ENCODE results near the gene CYSTM1. TPM values are rescaled to one million over a fixed set of nuclear protein-coding genes. Genes with fewer than 3 reads are reported as not detected.
"Not testable (repeated sequence)": the region's sequence is repeated elsewhere in the genome, so short reads cannot be mapped to it uniquely, and the experiment has no call there.

CYSTM1 gene
- polyA plus RNA-seq, 6 donors from 2014 or later = 5.4 to 20.6 (median 12.6) TPM

GRCh38 chr5:140153905-140154304 is 21.1 kb upstream of the CYSTM1 start:
- Mint-ChIP-seq H3K4me3 (no peak overlapping the region), H3K9me3 (no peaks in the 10 kb centered on the region), H3K27me3 (no peaks in the 10 kb centered on the region), H3K27ac (no peak overlapping the region), H3K4me1 (peaks cover 7 to 16% (median 15%) of the 10 kb centered on the region in 3 donors), H3K36me3 (no peaks in the 10 kb centered on the region)
- ATAC-seq (ENCODE audit: low read depth in 2 of 2) = no peak
- DNase-seq = no peak

- H3K27me3 Mint-ChIP-seq; DNase-seq; H3K36me3 Mint-ChIP-seq; H3K4me3 Mint-ChIP-seq; H3K9me3 Mint-ChIP-seq; ATAC-seq (ENCODE audit: low read depth in 2 of 2): not testable (repeated sequence)
- peak overlapping the region in 1 of 6 donors; percentile 24 for H3K27ac Mint-ChIP-seq
- peaks cover 7 to 16% (median 15%) of the 10 kb centered on the region in 3 donors for H3K4me1 Mint-ChIP-seq
These were observed 20.1 kb upstream of the CYSTM1 start for GRCh38 chr5:140154710-140155381.

- H3K4me1 Mint-ChIP-seq = peaks cover 7 to 12% (median 10%) of the 10 kb centered on the region in 3 donors
- H3K27ac Mint-ChIP-seq = no peak overlapping the region
- no peaks in the 10 kb centered on the region for H3K36me3 Mint-ChIP-seq
- DNase-seq (peak; percentile 81), ATAC-seq (ENCODE audit: low read depth in 2 of 2) (peak; percentile 100)
- peaks cover 0 to 3% (median 0%) of the 10 kb centered on the region in 3 donors for H3K27me3 Mint-ChIP-seq
- H3K4me3 Mint-ChIP-seq = peak overlapping the region in 7 of 8 donors; percentile 12 to 80 (median 37)
- no peaks in the 10 kb centered on the region for H3K9me3 Mint-ChIP-seq
These were observed 17.8 kb upstream of the CYSTM1 start for GRCh38 chr5:140157032-140157781.

- DNase-seq (no peak), ATAC-seq (ENCODE audit: low read depth in 2 of 2) (no peak)
- Mint-ChIP-seq H3K4me1 (peaks cover 7 to 14% (median 8%) of the 10 kb centered on the region in 3 donors), H3K36me3 (no peaks in the 10 kb centered on the region), H3K27ac (peak overlapping the region in 3 of 6 donors; percentile 2 to 39 (median 27)), H3K4me3 (peak overlapping the region in 2 of 8 donors; percentile 4 to 44), H3K27me3 (peaks cover 0 to 12% (median 9%) of the 10 kb centered on the region in 3 donors), H3K9me3 (no peaks in the 10 kb centered on the region)
These were observed 15.7 kb upstream of the CYSTM1 start for GRCh38 chr5:140159014-140159927.

- no peak for ATAC-seq (ENCODE audit: low read depth in 2 of 2)
- Mint-ChIP-seq H3K9me3 (no peaks in the 10 kb centered on the region), H3K36me3 (no peaks in the 10 kb centered on the region), H3K27ac (peak overlapping the region in 1 of 6 donors; percentile 82), H3K4me1 (peaks cover under 1 to 10% (median 2%) of the 10 kb centered on the region in 3 donors), H3K4me3 (no peak overlapping the region), H3K27me3 (peaks cover 0 to 20% (median 9%) of the 10 kb centered on the region in 3 donors)
- no peak for DNase-seq
These were observed 12.7 kb upstream of the CYSTM1 start for GRCh38 chr5:140162275-140162674.

- DNase-seq = no peak
- Mint-ChIP-seq H3K4me1 (peaks cover 0 to 8% (median 0%) of the 10 kb centered on the region in 3 donors), H3K27me3 (peaks cover 0 to 20% (median 9%) of the 10 kb centered on the region in 3 donors), H3K4me3 (no peak overlapping the region), H3K36me3 (no peaks in the 10 kb centered on the region), H3K27ac (peak overlapping the region in 1 of 6 donors; percentile 44), H3K9me3 (no peaks in the 10 kb centered on the region)
- ATAC-seq (ENCODE audit: low read depth in 2 of 2) = no peak
These were observed 12.2 kb upstream of the CYSTM1 start for GRCh38 chr5:140162781-140163180.

GRCh38 chr5:140165101-140165922 is 9.7 kb upstream of the CYSTM1 start:
- Mint-ChIP-seq H3K9me3 (no peaks in the 10 kb centered on the region), H3K27ac (peak overlapping the region in 2 of 6 donors; percentile 46 to 59), H3K27me3 (peaks cover 0 to 20% (median 9%) of the 10 kb centered on the region in 3 donors), H3K4me1 (peaks cover 0 to 8% (median 0%) of the 10 kb centered on the region in 3 donors), H3K4me3 (no peak overlapping the region), H3K36me3 (no peaks in the 10 kb centered on the region)
- ATAC-seq (ENCODE audit: low read depth in 2 of 2) = no peak
- no peak for DNase-seq

GRCh38 chr5:140165923-140166270 is 9.1 kb upstream of the CYSTM1 start:
- H3K27ac Mint-ChIP-seq = peak overlapping the region in 1 of 6 donors; percentile 59
- peaks cover 0 to 20% (median 9%) of the 10 kb centered on the region in 3 donors for H3K27me3 Mint-ChIP-seq
- ATAC-seq (ENCODE audit: low read depth in 2 of 2) (no peak), DNase-seq (no peak)
- no peaks in the 10 kb centered on the region for H3K9me3 Mint-ChIP-seq
- H3K4me3 Mint-ChIP-seq = no peak overlapping the region
- no peaks in the 10 kb centered on the region for H3K36me3 Mint-ChIP-seq
- peaks cover 0 to 8% (median 0%) of the 10 kb centered on the region in 3 donors for H3K4me1 Mint-ChIP-seq

GRCh38 chr5:140166911-140167310 is 8.1 kb upstream of the CYSTM1 start:
- Mint-ChIP-seq H3K9me3 (no peaks in the 10 kb centered on the region), H3K27me3 (peaks cover 0 to 20% (median 9%) of the 10 kb centered on the region in 3 donors), H3K36me3 (no peaks in the 10 kb centered on the region), H3K4me1 (peaks cover 0 to 8% (median 0%) of the 10 kb centered on the region in 3 donors), H3K27ac (peak overlapping the region in 1 of 6 donors; percentile 68), H3K4me3 (no peak overlapping the region)
- ATAC-seq (ENCODE audit: low read depth in 2 of 2) (peak in 1 of 2 donors; percentile 9), DNase-seq (no peak)

GRCh38 chr5:140168371-140168770 is 6.6 kb upstream of the CYSTM1 start:
- ATAC-seq (ENCODE audit: low read depth in 2 of 2) = no peak
- Mint-ChIP-seq H3K27ac (no peak overlapping the region), H3K36me3 (no peaks in the 10 kb centered on the region), H3K9me3 (no peaks in the 10 kb centered on the region), H3K27me3 (peaks cover 0 to 13% (median 0%) of the 10 kb centered on the region in 3 donors), H3K4me1 (peaks cover 0 to 5% (median 0%) of the 10 kb centered on the region in 3 donors), H3K4me3 (no peak overlapping the region)
- no peak for DNase-seq

- ATAC-seq (ENCODE audit: low read depth in 2 of 2) (no peak), DNase-seq (no peak)
- no peak overlapping the region for H3K4me3 Mint-ChIP-seq
- H3K27ac Mint-ChIP-seq = no peak overlapping the region
- no peaks in the 10 kb centered on the region for H3K9me3 Mint-ChIP-seq
- no peaks in the 10 kb centered on the region for H3K36me3 Mint-ChIP-seq
- peaks cover under 1 to 8% (median 6%) of the 10 kb centered on the region in 3 donors for H3K4me1 Mint-ChIP-seq
- H3K27me3 Mint-ChIP-seq = peaks cover 0 to 14% (median 0%) of the 10 kb centered on the region in 3 donors
These were observed 5.6 kb upstream of the CYSTM1 start for GRCh38 chr5:140169410-140169809.

GRCh38 chr5:140172483-140172882 is 2.5 kb upstream of the CYSTM1 start:
- H3K36me3 Mint-ChIP-seq = no peaks in the 10 kb centered on the region
- peaks cover 0 to 15% (median 5%) of the 10 kb centered on the region in 3 donors for H3K27me3 Mint-ChIP-seq
- peaks cover 12 to 22% (median 16%) of the 10 kb centered on the region in 3 donors for H3K4me1 Mint-ChIP-seq
- H3K9me3 Mint-ChIP-seq = no peaks in the 10 kb centered on the region
- no peak for ATAC-seq (ENCODE audit: low read depth in 2 of 2)
- peak overlapping the region in 4 of 6 donors; percentile 1 to 79 (median 32) for H3K27ac Mint-ChIP-seq
- peak overlapping the region in 1 of 8 donors; percentile 81 for H3K4me3 Mint-ChIP-seq
- no peak for DNase-seq
